ENCODE measurements around the gene CC2D1A.
"Not testable (repeated sequence)": the region's sequence is repeated elsewhere in the genome, so short reads cannot be mapped to it uniquely, and the experiment has no call there.

CC2D1A gene

GRCh38 chr19:13965377-13965896 is 59.4 kb downstream of the CC2D1A start:
- no peak for DNase-seq

- DNase-seq: no peak
Observed at GRCh38 chr19:13965926-13966683, 60.1 kb downstream of the CC2D1A start.

DNA sequence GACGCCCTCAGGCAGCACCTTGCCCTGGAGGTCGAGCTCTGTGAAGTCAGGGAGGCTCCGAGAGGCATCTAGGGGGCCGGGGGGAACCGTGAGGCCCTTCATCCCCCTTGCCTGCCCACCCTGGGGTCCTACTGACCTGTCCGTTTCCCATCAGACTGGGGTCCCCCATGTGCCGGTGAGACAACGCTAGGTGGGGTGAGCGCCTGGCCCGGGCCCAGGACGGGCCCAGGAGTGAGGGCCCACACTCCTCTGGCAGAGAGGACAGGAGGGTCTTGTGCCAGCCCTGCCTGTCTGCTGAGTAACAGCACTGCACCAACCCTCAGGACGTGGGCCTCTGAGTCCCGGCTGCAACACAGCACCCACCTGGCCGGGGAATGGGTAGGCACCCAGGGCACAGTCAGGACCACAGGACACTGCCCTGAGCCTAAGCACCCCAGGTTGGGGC is 60.7 kb downstream of the CC2D1A start:
- DNase-seq: no peak

- DNase-seq: not testable (repeated sequence)
Observed at GRCh38 chr19:13967206-13967605, 61.2 kb downstream of the CC2D1A start.

DNA sequence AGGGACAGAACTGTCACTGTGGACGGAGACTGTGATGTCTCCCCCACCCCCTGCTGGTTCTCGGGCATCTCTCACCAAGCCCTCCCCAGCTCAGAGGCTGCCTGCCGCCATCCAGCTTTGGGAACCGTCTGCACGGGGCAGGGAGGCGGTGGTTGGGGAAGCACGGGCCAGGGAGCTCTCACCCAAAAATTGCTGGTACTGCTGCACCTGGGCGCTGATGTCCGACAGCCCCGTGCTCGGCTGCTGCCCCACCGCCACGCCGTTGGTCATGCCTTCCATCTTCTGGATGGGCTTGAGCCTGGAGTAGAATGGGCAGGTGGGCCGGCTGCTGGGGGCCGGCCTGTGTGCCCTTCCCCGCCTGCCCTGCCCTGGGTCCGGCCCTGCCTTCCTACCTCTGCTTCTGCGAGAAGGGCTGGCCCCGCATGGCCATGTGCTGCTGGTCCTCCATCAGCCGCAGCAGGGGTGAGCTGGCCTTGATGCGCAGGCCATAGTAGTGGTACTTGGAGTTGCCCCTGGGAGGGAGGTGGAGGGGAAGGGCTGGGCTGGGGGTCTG is 62.5 kb downstream of the CC2D1A start:
- no peak for DNase-seq

DNA sequence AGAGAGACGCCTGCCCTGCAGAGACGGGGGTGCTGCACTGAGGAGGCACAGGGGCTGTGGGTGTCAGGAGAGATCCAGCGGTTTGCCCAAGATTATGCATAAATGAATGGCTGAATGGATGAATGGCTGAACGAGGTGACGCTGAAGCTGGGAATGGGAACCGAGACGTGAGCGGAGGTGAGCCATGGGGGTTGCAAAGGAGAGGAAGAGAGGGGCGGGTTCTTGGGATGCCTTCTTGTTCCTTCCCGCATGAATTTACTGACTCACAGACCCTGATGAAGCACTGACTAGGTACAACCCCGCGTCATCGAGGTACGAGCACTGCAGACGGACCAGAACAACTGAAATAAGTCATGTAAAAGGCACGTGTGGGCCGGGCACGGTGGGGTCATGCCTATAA is 63.0 kb downstream of the CC2D1A start:
- DNase-seq: no peak

- no peak for DNase-seq
Observed at GRCh38 chr19:13969897-13970296, 63.9 kb downstream of the CC2D1A start.

DNA sequence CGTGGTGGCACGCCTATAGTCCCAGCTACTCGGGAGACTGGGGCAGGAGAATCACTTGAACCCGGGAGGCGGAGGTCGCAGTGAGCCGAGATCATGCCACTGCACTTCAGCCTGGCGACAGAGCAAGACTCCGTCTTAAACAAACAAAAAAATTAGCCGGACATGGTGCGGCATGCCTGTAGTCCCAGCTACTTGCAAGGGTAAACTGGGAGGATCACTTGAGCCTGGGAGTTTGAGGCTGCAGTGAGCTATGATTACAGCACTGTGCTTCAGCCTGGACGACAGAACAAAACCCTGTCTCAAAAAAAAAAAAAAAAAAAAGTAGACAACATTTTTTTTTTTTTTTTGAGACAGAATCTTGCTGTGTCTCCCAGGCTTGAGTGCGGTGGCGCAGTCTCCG is 65.9 kb downstream of the CC2D1A start:
- not testable (repeated sequence) for DNase-seq

DNA sequence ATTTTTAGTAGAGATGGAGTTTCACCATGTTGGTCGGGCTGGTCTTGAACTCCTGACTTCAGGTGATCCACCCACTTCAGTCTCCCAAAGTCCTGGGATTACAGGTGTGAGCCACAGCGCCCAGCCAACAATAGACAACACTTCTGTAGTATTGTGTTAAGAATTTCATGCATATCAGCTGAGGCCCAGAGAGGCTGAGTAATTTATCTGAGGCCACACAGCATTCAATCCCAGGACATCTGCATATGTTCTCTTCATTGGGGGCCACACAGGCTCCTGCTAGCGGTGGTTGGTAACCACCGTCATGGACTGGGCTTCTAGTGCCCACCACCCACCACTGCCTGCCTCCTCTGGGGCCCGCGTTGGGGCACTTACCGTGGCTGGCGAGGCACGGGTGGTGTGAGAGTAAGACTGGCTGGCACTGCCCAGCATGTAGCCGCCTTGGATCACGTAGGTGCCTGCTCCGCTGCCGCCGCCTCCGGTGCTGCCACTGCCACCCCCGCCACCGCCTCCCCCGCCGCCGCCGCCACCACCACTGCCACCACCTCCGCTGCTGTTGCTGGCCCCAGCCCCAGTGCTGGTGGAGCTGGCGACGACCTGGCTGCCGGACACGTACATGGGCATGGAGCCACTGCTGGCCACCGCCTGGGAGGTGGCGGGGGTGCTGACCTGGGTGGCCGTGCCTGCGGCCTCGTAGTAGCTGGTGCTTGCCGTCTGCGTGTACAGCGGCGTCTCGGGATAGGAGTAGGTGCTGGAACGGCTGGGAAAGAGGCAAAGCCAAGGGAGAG is 66.6 kb downstream of the CC2D1A start:
- DNase-seq: no peak

DNA sequence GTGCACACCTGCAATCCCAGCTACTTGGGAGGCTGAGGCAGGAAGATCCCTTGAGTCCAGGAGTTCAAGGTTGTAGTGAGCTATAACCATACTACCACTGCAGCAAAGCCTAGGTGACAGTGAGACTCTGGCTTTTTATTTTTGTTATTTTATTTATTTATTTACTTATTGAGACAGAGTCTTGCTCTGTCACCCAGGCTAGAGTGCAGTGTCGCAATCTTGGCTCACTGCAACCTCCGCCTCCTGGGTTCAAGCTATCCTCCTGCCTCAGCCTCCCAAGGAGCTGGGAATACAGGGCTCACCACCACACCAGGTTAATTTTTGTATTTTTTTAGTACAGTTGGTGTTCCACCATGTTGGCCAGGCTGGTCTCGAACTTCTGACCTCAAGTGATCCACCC is 67.5 kb downstream of the CC2D1A start:
- not testable (repeated sequence) for DNase-seq

DNA sequence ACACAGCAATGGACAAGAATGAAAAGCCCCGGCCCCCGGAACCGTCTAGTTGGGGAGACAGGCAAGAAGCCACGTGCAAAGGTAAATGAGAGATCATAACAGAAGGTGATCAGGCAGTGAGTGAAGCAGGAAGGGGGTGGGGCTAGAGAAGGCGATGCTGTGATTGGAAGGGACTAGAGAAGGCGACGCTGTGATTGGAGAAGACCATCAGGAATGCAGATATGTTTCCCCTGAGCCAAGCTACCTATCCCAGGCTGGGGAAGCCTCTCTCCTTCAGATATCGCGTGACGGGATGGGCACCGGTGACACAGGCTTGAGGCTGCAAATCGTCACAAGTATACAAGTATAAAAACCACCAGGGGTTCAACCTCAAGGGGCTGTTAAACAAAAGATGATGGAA is 68.1 kb downstream of the CC2D1A start:
- no peak for DNase-seq

GRCh38 chr19:13975870-13976269 is 69.9 kb downstream of the CC2D1A start:
- DNase-seq: no peak

DNA sequence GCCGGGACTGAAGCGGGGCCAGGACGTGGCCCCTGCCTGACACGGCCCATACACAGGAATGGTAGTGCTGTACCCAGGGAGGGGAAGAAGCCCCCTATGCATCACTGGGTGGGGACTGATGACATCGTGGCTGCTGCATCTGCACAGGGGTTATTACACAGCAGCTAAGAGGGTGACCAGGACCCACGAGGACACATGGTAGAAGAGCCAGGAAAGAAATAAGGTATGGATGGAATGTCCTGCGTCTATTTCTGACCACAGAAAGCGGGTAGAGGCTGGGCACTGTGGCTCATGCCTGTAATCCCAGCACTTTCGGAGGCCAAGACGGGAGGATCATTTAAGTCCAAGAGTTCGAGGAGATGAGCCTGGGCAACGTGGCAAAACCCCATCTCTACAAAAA is 70.4 kb downstream of the CC2D1A start:
- no peak for DNase-seq

- DNase-seq: no peak
Observed at GRCh38 chr19:13977803-13978202, 71.8 kb downstream of the CC2D1A start.

GRCh38 chr19:13978351-13979243 is 72.6 kb downstream of the CC2D1A start:
- DNase-seq: no peak

DNA sequence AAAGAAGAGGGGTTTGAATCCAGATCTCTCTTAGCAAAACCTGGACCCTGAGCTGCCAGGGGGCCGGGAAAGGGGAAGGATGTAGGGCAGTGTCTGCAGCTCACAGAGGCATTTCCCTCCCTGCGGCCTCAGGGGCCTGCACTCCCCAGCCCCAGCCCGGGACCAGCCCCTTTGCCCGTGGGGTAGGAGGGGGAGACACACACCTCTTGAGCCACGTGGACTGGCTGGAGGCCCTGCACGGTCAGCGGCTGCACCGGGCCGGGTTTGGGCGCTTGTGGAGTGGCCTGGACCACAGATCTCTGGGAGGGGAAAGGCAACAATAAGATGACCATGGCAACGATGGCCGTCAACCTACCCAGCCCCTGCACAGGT is 73.2 kb downstream of the CC2D1A start:
- no peak for DNase-seq

- no peak for DNase-seq
Observed at GRCh38 chr19:13979686-13980085, 73.7 kb downstream of the CC2D1A start.

- no peak for DNase-seq
Observed at GRCh38 chr19:13980340-13980739, 74.3 kb downstream of the CC2D1A start.

Data from activated gamma-delta T cell treated with Interleukin-2 at 50 U/mL for 16 hours (primary cell).